ENCODE measurements around the gene PDE6G.

The PDE6G gene

GRCh38 chr17:81652906-81653771 is 3.2 kb downstream of the PDE6G start:
- Mint-ChIP-seq H3K9me3 (no peaks in the 10 kb centered on the region), H3K36me3 (no peaks in the 10 kb centered on the region), H3K4me1 (peaks cover 10% of the 10 kb centered on the region), H3K27me3 (peaks cover 40% of the 10 kb centered on the region), H3K27ac (peak overlapping the region; percentile 44), H3K4me3 (peak overlapping the region; percentile 68)
- peak; percentile 67 for ATAC-seq

GRCh38 chr17:81651692-81652091 is 4.7 kb downstream of the PDE6G start:
- no peak overlapping the region for H3K27ac Mint-ChIP-seq
- H3K9me3 Mint-ChIP-seq, result no peaks in the 10 kb centered on the region
- ATAC-seq, result no peak
- H3K4me3 Mint-ChIP-seq, result no peak overlapping the region
- H3K36me3 Mint-ChIP-seq, result no peaks in the 10 kb centered on the region
- H3K4me1 Mint-ChIP-seq, result peaks cover 10% of the 10 kb centered on the region
- peaks cover 40% of the 10 kb centered on the region for H3K27me3 Mint-ChIP-seq

DNA sequence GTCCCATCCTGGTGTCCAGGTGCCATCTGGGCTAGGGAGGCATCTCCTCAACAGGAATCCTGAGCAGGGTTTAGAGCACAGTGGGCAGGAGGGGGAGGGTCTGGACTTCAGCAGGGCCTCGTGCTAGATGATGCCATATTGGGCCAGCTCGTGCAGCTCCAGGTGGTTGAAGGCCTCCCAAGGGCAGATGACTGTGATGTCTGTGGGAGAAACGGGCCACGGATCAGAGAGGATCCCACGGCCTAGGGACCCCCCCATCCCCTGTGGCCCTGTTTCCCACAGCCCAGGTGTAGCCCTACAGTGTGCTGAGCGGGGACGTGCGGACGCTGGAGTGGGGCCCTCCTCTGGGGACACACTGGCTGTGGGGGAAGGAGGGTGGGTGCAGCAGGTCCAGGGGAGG is 5.4 kb downstream of the PDE6G start:
- H3K4me3 Mint-ChIP-seq, result no peak overlapping the region
- no peaks in the 10 kb centered on the region for H3K36me3 Mint-ChIP-seq
- no peak overlapping the region for H3K27ac Mint-ChIP-seq
- ATAC-seq, result peak; percentile 13
- H3K27me3 Mint-ChIP-seq, result peaks cover 40% of the 10 kb centered on the region
- peaks cover 10% of the 10 kb centered on the region for H3K4me1 Mint-ChIP-seq
- no peaks in the 10 kb centered on the region for H3K9me3 Mint-ChIP-seq

DNA sequence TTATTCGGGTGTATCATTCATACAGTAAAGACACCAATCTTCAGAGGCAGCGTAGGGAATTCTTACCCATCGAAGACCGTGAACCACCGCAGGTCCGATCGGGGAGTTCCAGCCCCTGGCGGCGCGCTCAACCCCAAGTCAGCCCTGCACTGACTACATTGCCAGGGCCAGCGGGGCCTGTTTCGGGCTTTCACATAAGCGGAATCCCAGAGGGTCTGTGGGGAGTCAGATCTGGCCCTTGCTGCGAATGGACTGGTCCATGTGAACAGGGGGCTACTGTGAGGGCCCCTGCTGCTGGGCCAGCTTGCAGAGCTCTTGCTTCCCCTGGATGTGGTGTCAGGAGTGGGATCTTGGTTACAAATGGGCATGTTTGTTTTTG is 7.6 kb downstream of the PDE6G start:
- Mint-ChIP-seq H3K27ac (no peak overlapping the region), H3K9me3 (no peaks in the 10 kb centered on the region), H3K4me1 (peaks cover 13% of the 10 kb centered on the region), H3K4me3 (no peak overlapping the region), H3K36me3 (no peaks in the 10 kb centered on the region), H3K27me3 (peaks cover 23% of the 10 kb centered on the region)
- ATAC-seq, result no peak

GRCh38 chr17:81648013-81648706 is 8.2 kb downstream of the PDE6G start:
- Mint-ChIP-seq H3K9me3 (no peaks in the 10 kb centered on the region), H3K4me3 (no peak overlapping the region)
- ATAC-seq, result peak; percentile 32

GRCh38 chr17:81647640-81648012 is 8.7 kb downstream of the PDE6G start:
- peaks cover 12% of the 10 kb centered on the region for H3K27me3 Mint-ChIP-seq
- H3K36me3 Mint-ChIP-seq, result no peaks in the 10 kb centered on the region
- H3K4me3 Mint-ChIP-seq, result no peak overlapping the region
- peaks cover 6% of the 10 kb centered on the region for H3K4me1 Mint-ChIP-seq
- no peak overlapping the region for H3K27ac Mint-ChIP-seq
- no peak for ATAC-seq
- no peaks in the 10 kb centered on the region for H3K9me3 Mint-ChIP-seq

More at GRCh38 chr17:81648013-81648706, 8.2 kb downstream of the PDE6G start:
- H3K27me3 Mint-ChIP-seq, result peaks cover 17% of the 10 kb centered on the region
- H3K36me3 Mint-ChIP-seq, result no peaks in the 10 kb centered on the region
- H3K4me1 Mint-ChIP-seq, result peaks cover 8% of the 10 kb centered on the region
- H3K27ac Mint-ChIP-seq, result no peak overlapping the region

DNA sequence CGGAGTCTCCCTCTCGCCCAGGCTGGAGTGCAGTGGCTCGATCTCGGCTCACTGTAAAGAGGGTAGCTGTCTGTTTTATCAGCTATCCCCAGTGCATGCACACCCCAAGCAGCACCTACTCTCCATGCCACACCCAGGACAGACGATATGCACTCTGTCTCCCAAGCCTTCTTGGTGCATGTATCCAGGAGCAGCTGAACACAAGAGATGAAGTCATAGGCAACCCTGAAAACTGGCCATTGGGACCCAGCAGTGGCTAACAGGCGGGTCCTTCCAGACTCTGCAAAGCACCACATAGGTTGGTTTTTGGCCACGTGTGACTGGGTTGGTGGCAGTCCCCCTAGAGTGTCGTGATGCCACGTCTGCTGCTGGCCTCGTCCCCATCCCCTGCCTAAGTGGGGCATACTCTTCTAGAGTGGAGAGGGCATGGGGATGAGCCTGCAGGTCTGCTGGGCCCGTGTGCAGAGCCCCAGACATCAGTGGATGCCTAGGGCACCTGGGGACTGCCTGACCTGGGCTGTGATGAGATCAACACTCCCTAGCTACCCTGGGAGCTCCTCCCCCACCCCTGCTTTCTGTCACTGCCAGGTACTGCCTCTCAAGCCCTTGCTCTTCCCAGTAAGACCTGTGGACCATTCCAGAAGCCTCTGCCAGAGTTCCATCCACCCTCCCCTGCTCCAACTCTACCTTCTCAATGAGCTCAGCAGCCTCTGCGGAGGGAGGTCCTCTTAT is 9.3 kb downstream of the PDE6G start:
- H3K27ac Mint-ChIP-seq, result no peak overlapping the region
- H3K36me3 Mint-ChIP-seq, result no peaks in the 10 kb centered on the region
- peaks cover 6% of the 10 kb centered on the region for H3K4me1 Mint-ChIP-seq
- no peak overlapping the region for H3K4me3 Mint-ChIP-seq
- ATAC-seq, result no peak
- H3K9me3 Mint-ChIP-seq, result no peaks in the 10 kb centered on the region
- H3K27me3 Mint-ChIP-seq, result peaks cover 7% of the 10 kb centered on the region

- H3K36me3 Mint-ChIP-seq, result no peaks in the 10 kb centered on the region
- H3K27ac Mint-ChIP-seq, result no peak overlapping the region
- no peak overlapping the region for H3K4me3 Mint-ChIP-seq
- no peak for ATAC-seq
- no peaks in the 10 kb centered on the region for H3K9me3 Mint-ChIP-seq
- H3K27me3 Mint-ChIP-seq, result no peaks in the 10 kb centered on the region
- H3K4me1 Mint-ChIP-seq, result peaks cover 6% of the 10 kb centered on the region
Observed at GRCh38 chr17:81644976-81645952, 11.1 kb downstream of the PDE6G start.

DNA sequence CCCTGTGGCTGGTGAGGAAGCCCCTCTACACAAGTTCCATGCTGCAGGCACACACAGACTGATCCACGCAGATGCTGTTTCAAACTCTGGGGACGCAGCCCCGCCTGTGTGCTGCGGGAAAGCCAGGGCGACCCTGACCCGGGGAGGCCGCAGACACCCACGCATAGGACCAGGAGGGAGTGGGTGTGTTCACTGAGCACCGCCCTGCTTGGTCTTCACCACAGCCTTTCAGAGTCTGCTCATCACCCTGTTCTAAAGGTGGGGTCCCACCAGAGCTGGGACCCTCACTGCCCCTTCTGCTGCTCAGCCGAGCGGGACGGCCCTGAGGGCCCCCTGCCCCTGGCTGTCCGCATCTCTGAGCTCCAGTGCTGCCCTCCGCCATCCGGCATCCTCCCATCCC is 11.8 kb downstream of the PDE6G start:
- no peaks in the 10 kb centered on the region for H3K9me3 Mint-ChIP-seq
- no peaks in the 10 kb centered on the region for H3K27me3 Mint-ChIP-seq
- H3K27ac Mint-ChIP-seq, result no peak overlapping the region
- no peaks in the 10 kb centered on the region for H3K36me3 Mint-ChIP-seq
- peaks cover 6% of the 10 kb centered on the region for H3K4me1 Mint-ChIP-seq
- ATAC-seq, result no peak
- no peak overlapping the region for H3K4me3 Mint-ChIP-seq

DNA sequence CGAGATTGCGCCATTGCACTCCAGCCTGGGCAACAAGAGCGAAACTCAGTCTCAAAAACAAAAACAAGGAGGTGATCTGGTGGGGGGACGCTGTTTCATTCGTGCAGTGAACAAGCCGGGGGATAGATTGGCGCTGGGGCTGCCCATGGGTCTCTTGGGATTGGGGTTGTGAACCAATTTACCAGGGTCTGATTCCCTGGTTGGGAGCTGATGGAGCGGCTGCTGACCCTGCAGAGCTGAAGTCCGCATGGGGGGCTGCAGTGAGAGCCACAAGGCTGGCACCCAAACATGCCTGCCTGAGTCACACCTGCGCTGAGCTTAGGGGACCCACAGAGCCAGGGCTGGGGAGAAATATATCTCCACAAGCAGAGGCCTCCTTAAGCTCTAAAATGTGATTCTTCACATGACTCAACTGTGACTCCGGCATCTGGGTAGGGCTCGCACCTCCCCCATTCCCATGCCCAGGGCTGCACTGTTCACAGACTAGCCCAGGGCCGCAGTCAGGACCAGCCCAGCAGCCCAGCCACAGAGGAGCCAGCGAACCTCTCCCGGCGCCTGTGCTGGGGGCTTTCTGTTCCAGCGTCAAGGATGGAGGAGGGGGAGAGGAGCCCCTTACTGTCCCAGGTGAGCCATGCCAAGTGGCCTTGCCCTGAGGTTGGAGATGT is 14.4 kb downstream of the PDE6G start:
- Mint-ChIP-seq H3K36me3 (no peaks in the 10 kb centered on the region), H3K27ac (no peak overlapping the region), H3K9me3 (no peaks in the 10 kb centered on the region), H3K4me1 (peaks cover 6% of the 10 kb centered on the region), H3K4me3 (no peak overlapping the region), H3K27me3 (no peaks in the 10 kb centered on the region)
- ATAC-seq, result no peak

GRCh38 chr17:81640011-81640410 is 16.3 kb downstream of the PDE6G start:
- peaks cover 17% of the 10 kb centered on the region for H3K4me1 Mint-ChIP-seq
- H3K36me3 Mint-ChIP-seq, result no peaks in the 10 kb centered on the region
- no peak overlapping the region for H3K27ac Mint-ChIP-seq
- H3K27me3 Mint-ChIP-seq, result no peaks in the 10 kb centered on the region
- no peak for ATAC-seq
- H3K9me3 Mint-ChIP-seq, result no peaks in the 10 kb centered on the region
- H3K4me3 Mint-ChIP-seq, result no peak overlapping the region

- no peak overlapping the region for H3K4me3 Mint-ChIP-seq
- no peaks in the 10 kb centered on the region for H3K36me3 Mint-ChIP-seq
- no peaks in the 10 kb centered on the region for H3K27me3 Mint-ChIP-seq
- H3K27ac Mint-ChIP-seq, result no peak overlapping the region
- ATAC-seq, result no peak
- H3K4me1 Mint-ChIP-seq, result peaks cover 13% of the 10 kb centered on the region
- H3K9me3 Mint-ChIP-seq, result no peaks in the 10 kb centered on the region
Observed at GRCh38 chr17:81638683-81639082, 17.7 kb downstream of the PDE6G start.

DNA sequence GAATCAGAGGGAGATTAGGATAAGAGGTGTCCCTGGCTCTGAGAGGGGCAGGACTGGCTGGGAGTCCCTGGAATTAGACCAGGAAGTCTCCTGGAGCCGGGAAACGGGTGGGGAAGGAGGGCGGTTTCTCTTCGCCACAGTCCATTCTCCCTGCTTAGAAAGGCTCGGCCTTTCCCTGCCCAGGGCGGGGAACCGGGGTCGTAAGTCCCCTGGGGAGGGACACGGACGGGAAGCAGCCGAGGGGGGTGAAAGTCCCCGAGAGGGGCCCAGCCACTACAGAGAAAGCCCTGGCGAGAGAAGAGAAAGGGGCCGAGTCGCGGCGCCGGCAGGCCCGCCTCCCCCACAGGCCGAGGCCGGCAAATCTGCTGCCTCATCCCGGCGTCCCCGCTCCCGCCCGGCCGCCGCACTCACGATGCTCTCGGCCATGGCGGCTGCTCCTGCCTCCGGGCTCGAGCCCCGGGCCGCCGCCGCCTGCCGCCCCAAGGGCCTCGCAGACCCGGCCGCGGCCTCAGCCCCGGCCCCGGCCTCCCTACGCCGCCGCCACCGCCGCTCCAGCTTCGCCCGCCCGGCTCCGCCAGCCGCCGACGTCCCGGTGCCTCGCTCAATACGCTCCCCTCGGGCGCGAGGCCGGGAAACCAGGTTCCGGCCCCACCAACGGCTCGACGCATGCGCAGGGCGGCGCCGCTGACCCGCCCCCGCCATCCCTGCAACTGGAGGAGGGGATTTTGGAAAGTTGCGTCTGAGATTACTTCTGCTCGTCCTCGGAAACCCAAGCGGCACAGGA is 19.6 kb downstream of the PDE6G start, which contains the start of the genes NPLOC4 and TSPAN10:
TSS of gene NPLOC4 (minus strand) at position 608 of the 784 bp plus-strand sequence. CDS start at position 426, 182 bp downstream.
TSS of gene TSPAN10 (plus strand) at position 692 of the 784 bp plus-strand sequence. CDS start 5,217 bp downstream, outside the sequence.
- Mint-ChIP-seq H3K27ac (peak within 1 kb of the TSS; percentile 95), H3K4me3 (peak within 1 kb of the TSS; percentile 92), H3K36me3 (no peaks in the 10 kb centered on the region), H3K4me1 (peaks cover 13% of the 10 kb centered on the region), H3K9me3 (no peaks in the 10 kb centered on the region), H3K27me3 (no peaks in the 10 kb centered on the region)
- peak; percentile 94 for ATAC-seq
